Renal cortical epithelial cell (primary cell): ENCODE results near the gene DPEP3. TPM values are rescaled to one million over a fixed set of nuclear protein-coding genes. Genes with fewer than 3 reads are reported as not detected.

Source experiments
- DNase-seq: peaks from one replicate; pipeline ENCODE4 v3.0.0-alpha.2; 2011; ENCODE audit warnings: low read depth
- total RNA-seq: library from RNA; depleted of rRNA; stranded (reverse); fragments of >200 nt; gene quantifications from 2 replicates; pipeline ENCODE4 v1.2.3, GENCODE V29; 2014

DPEP3 gene
- total RNA-seq, 1 donor from 2014 or later, result not detected

DNA sequence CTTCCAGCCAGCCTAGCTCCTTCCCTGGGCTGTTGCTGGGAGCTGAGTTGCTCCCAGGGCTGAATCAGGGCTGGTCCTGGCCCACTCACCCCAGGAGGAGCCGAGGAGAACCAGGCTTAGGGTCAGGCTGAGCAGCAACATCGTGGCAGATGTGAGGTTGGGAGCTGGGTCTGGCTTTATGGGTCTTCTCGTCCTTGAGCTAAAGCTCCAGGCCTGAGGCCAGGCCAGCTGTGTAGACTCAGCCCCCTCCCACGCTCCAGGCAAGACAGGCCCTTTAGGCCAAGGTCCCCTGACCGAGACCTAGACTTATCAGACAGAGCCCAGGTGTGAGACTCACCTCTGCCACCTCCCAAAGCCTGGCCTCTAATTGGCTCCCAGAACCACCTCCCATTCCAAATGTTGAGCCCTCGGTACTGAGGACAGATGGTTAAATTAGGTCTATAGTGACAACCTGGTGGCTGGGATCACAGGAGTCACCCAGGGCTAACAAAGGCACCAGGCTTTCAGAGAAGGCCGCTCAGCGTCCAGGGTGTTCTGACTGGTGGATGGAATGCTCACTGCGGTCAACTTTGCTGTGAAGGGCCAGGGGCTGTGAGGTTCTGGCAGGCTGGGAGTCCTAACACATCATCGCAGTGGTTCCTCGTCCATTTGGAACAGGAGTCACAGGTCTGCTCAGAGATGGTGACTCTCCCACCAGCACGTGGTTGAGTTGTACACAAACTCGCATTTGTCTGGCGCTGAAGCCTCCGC, 48.4 kb downstream of the DPEP3 start, which contains the start of gene CTRL:
TSS of gene CTRL (minus strand) at position 151 of the 750 bp plus-strand sequence. CDS start at position 141, 10 bp downstream.
- DNase-seq, result no peak

DNA sequence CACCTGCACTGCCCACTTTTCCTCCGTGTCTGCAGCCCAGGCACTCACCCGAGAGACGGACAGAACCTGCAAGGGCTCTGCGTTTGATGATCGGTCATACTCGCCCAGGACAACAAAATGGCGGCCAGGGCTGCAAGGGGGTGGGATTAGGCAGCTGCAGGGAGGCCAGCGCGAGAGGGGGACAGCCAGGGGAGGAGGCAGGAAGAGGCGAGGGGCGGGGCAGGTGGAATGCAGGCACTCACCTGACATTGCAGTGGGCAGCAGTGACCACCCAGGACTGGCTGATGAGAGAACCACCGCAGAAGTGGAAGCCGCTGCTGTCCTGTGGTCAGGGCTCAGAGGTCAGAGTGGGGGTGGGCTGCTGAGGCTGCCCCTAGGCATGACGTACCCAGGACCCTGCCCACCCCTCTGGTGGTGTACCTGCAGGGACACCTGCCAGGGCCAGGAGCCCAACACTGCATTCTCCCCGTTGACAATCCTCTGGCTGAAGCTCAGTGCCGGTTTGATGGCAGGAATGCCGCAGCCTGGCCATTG, 49.6 kb downstream of the DPEP3 start:
- no peak for DNase-seq

DNA sequence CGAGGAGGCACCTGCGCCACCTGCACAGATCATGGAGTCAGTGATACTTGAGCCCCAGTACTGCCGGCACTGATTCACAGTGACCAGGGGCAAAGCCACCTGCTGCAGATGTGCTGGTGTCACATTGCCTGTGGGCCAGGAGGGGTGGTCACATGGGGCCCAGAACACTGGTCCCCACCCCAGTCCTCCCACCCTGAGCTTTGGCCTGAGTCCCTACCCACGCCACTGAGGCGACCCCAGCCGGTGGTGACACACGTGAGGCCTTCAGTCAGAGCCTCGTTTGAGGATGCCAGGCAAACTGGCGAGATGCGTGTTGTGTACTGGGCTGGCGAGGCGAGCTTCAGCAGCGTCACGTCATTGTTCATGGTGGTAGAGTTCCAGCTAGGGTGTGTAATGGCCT, 50.1 kb downstream of the DPEP3 start:
- no peak for DNase-seq

DNA sequence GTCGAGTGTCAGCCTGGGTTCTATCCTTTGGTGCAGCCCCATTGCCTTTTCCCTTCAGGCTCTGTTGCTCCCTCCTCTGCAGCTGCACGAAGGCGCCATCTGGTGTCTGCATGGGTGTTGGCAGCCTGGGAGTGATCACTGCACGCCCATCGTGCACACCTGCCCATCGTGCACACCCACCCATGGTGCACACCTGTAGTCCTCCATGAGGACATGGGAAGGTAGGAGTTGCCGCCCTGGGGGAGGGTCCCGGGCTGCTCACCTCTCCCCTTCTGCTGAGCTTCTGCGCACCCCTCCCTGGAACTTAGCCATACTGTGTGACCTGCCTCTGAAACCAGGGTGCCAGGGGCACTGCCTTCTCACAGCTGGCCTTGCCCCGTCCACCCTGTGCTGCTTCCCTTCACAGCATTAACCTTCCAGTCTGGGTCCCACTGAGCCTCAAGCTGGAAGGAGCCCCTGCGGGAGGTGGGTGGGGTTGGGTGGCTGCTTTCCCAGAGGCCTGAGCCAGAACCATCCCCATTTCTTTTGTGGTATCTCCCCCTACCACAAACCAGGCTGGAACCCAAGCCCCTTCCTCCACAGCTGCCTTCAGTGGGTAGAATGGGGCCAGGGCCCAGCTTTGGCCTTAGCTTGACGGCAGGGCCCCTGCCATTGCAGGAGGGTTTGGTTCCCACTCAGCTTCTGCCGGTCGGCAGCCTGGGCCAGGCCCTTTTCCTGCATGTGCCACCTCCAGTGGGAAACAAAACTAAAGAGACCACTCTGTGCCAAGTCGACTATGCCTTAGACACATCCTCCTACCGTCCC, 51.5 kb downstream of the DPEP3 start:
- peak; percentile 32 for DNase-seq

DNA sequence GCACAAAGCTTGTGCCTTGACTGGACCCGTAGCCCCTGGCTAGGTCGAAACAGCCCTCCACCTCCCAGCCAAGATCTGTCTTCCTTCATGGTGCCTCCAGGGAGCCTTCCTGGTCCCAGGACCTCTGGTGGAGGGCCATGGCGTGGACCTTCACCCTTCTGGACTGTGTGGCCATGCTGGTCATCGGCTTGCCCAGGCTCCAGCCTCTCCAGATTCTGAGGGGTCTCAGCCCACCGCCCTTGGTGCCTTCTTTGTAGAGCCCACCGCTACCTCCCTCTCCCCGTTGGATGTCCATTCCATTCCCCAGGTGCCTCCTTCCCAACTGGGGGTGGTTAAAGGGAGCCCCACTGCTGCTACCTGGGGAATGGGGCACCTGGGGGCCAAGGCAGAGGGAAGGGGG, 52.2 kb downstream of the DPEP3 start:
- DNase-seq, result no peak

DNA sequence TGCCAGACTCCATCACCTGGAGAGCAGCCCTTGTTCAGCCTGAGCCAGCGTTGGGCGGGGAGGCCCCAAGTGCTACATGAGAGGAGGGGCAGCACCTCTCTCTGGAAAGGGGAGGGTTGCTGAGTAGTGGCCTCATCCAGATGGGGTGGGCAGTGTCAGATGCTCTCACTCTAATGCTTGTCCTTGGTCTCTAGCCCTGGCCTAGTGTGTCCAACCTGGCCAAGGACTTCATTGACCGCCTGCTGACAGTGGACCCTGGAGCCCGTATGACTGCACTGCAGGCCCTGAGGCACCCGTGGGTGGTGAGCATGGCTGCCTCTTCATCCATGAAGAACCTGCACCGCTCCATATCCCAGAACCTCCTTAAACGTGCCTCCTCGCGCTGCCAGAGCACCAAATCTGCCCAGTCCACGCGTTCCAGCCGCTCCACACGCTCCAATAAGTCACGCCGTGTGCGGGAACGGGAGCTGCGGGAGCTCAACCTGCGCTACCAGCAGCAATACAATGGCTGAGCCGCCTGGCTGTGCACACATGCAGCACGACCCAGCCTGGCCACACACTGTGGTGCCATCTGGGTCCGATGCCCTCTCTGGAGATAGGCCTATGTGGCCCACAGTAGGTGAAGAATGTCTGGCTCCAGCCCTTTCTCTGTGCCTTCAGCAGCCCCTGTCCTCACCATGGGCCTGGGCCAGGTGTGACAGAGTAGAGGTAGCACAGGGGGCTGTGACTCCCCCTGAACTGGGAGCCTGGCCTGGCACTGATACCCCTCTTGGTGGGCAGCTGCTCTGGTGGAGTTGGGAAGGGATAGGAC, 53.0 kb downstream of the DPEP3 start:
- no peak for DNase-seq

DNA sequence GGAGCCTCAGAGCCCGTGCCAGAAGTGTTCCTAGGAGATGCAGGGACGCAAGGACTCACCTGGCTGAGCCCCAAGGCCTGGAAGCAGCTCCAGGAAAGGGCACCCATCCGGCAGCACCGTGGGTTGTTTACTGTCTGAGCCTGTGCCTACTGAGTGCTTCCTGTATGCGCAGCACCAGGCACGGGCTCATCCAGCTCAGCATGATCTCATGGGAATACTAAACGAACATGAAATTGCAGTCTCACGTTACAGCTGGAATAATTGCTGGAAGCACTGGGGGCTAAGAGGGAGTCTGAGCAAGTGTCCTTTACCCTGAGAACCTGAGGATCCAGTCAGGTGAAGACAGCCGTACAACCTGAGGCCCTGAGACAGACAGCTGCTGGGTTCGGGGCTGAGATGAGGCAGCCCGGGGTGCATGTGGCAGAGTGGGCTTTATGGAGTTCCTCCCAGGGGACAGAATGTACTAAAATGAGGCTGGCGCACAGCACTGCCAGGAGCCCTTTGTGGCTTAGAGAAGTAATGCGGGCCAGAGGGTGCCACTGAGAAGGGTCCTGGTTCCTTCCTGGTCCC, 54.0 kb downstream of the DPEP3 start:
- no peak for DNase-seq

Other genes with a start within 250 kb of the DPEP3 start
- gene RANBP10, start 173.9 kb downstream of the DPEP3 start, total RNA-seq, result 2.4 and 11.0 TPM in 2 replicates
- gene TSNAXIP1, start 173.6 kb downstream of the DPEP3 start, total RNA-seq, result under 0.01 and 4.8 TPM in 2 replicates
- 19.6 and 36.1 TPM in 2 replicates for gene THAP11, start 138.2 kb downstream of the DPEP3 start, total RNA-seq
- gene NUTF2, start 133.6 kb downstream of the DPEP3 start, total RNA-seq, result 204 and 241 TPM in 2 replicates
- 34.7 and 37.2 TPM in 2 replicates for gene CENPT, start 132.8 kb downstream of the DPEP3 start, total RNA-seq
- gene EDC4, start 107.4 kb downstream of the DPEP3 start, total RNA-seq, result 48.4 and 62.9 TPM in 2 replicates
- gene NRN1L, start 95.6 kb downstream of the DPEP3 start, total RNA-seq, result not detected in 2 replicates
- gene PSKH1, start 87.2 kb downstream of the DPEP3 start, total RNA-seq, result 14.8 and 39.7 TPM in 2 replicates
- gene CTRL, start 48.6 kb downstream of the DPEP3 start, total RNA-seq, result 0.15 and 0.69 TPM in 2 replicates
- gene PSMB10, start 43.6 kb downstream of the DPEP3 start, total RNA-seq, result 26.4 and 143 TPM in 2 replicates
- gene LCAT, start 36.4 kb downstream of the DPEP3 start, total RNA-seq, result 2.1 and 5.8 TPM in 2 replicates
- 42.0 and 104 TPM in 2 replicates for gene SLC12A4, start 11.9 kb downstream of the DPEP3 start, total RNA-seq
- gene DPEP2, start 19.0 kb upstream of the DPEP3 start, total RNA-seq, result not detected in 2 replicates
- gene DPEP2NB, start 35.4 kb upstream of the DPEP3 start, total RNA-seq, result not detected in 2 replicates
- 12.9 TPM in 2 replicates for gene DDX28, start 42.7 kb upstream of the DPEP3 start, total RNA-seq
- gene DUS2, start 42.8 kb upstream of the DPEP3 start, total RNA-seq, result 19.0 and 23.8 TPM in 2 replicates
- gene NFATC3, start 104.9 kb upstream of the DPEP3 start, total RNA-seq, result 6.1 and 17.4 TPM in 2 replicates